Measurements from ENCODE around the gene SNX10. TPM values are rescaled to one million over a fixed set of nuclear protein-coding genes. Genes with fewer than 3 reads are reported as not detected.

Gene SNX10
- total RNA-seq, 1 donor from 2014 or later = 13.8 TPM

DNA sequence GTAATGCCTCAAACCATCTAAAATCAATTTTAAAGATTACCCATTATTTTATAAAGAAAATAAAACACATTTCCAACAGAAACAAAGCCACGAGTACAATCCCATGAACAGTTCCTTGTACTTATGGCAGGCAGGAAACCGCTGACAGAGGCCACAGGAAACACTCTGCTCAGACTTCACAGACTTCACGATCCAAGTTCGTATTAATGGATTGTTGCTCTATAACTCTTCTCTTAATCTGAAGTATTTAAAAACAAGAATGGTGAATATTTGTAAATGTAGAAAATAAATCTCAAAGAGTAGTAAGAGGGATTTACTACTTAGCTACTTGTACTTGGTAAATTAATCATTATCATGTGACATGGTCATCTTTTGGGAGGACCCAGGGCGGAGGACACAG lies 78.3 kb downstream of the SNX10 start:
- H3K4me1 Mint-ChIP-seq (ENCODE audit: unreplicated experiment) = peaks cover 6% of the 10 kb centered on the region
- TF ChIP-seq, protein P1, sequence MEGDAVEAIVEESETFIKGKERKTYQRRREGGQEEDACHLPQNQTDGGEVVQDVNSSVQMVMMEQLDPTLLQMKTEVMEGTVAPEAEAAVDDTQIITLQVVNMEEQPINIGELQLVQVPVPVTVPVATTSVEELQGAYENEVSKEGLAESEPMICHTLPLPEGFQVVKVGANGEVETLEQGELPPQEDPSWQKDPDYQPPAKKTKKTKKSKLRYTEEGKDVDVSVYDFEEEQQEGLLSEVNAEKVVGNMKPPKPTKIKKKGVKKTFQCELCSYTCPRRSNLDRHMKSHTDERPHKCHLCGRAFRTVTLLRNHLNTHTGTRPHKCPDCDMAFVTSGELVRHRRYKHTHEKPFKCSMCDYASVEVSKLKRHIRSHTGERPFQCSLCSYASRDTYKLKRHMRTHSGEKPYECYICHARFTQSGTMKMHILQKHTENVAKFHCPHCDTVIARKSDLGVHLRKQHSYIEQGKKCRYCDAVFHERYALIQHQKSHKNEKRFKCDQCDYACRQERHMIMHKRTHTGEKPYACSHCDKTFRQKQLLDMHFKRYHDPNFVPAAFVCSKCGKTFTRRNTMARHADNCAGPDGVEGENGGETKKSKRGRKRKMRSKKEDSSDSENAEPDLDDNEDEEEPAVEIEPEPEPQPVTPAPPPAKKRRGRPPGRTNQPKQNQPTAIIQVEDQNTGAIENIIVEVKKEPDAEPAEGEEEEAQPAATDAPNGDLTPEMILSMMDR (IDR thresholded peaks at IDR 0.05; ENCODE audit: unreplicated experiment) = no peak
- no peaks in the 10 kb centered on the region for H3K36me3 Mint-ChIP-seq (ENCODE audit: low read depth, unreplicated experiment)
- peak overlapping the region; percentile 99 for H3K27ac Mint-ChIP-seq (ENCODE audit: unreplicated experiment)
- DNase-seq (ENCODE audit: low spot score) = no peak
- peaks cover 2% of the 10 kb centered on the region for H3K27me3 Mint-ChIP-seq (ENCODE audit: unreplicated experiment)
- peak overlapping the region; percentile 81 for H3K4me3 Mint-ChIP-seq (ENCODE audit: unreplicated experiment)
- H3K9me3 Mint-ChIP-seq (ENCODE audit: unreplicated experiment) = no peaks in the 10 kb centered on the region

- Mint-ChIP-seq H3K4me3 (ENCODE audit: unreplicated experiment) (no peak overlapping the region), H3K27ac (ENCODE audit: unreplicated experiment) (no peak overlapping the region), H3K9me3 (ENCODE audit: unreplicated experiment) (no peaks in the 10 kb centered on the region), H3K27me3 (ENCODE audit: unreplicated experiment) (peaks cover 2% of the 10 kb centered on the region), H3K4me1 (ENCODE audit: unreplicated experiment) (peaks cover 8% of the 10 kb centered on the region), H3K36me3 (ENCODE audit: low read depth, unreplicated experiment) (no peaks in the 10 kb centered on the region)
- TF ChIP-seq, protein P1 (IDR thresholded peaks at IDR 0.05; ENCODE audit: unreplicated experiment) = no peak
- DNase-seq (ENCODE audit: low spot score) = no peak
These were observed 80.6 kb downstream of the SNX10 start for GRCh38 chr7:26372249-26372648.

DNA sequence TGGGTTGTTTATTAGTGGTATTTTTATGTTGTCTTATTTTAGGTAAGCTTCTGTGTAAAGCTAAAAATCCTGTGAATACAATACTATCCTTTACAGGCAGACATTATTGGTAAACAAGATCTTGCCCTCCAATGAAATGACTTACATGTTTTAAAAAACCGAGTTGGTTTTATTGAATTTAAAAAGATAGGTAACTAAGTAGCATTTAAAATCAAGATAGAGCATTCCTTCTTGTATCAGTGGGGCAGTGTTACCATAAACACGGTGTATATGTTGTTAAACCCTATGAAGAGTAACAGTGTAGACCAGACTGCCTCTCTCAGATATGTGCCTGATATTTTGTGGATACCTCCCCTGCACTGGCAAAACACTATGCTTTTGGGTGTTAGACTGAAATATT lies 81.0 kb downstream of the SNX10 start:
- Mint-ChIP-seq H3K36me3 (ENCODE audit: low read depth, unreplicated experiment) (no peaks in the 10 kb centered on the region), H3K27me3 (ENCODE audit: unreplicated experiment) (no peaks in the 10 kb centered on the region), H3K4me1 (ENCODE audit: unreplicated experiment) (peaks cover 9% of the 10 kb centered on the region), H3K27ac (ENCODE audit: unreplicated experiment) (no peak overlapping the region), H3K4me3 (ENCODE audit: unreplicated experiment) (no peak overlapping the region), H3K9me3 (ENCODE audit: unreplicated experiment) (no peaks in the 10 kb centered on the region)
- no peak for DNase-seq (ENCODE audit: low spot score)
- TF ChIP-seq, protein P1 (IDR thresholded peaks at IDR 0.05; ENCODE audit: unreplicated experiment) = no peak

GRCh38 chr7:26374647-26375373 lies 83.1 kb downstream of the SNX10 start:
- Mint-ChIP-seq H3K9me3 (ENCODE audit: unreplicated experiment) (no peaks in the 10 kb centered on the region), H3K4me3 (ENCODE audit: unreplicated experiment) (no peak overlapping the region), H3K36me3 (ENCODE audit: low read depth, unreplicated experiment) (no peaks in the 10 kb centered on the region), H3K27ac (ENCODE audit: unreplicated experiment) (no peak overlapping the region), H3K27me3 (ENCODE audit: unreplicated experiment) (no peaks in the 10 kb centered on the region), H3K4me1 (ENCODE audit: unreplicated experiment) (peaks cover 9% of the 10 kb centered on the region)
- TF ChIP-seq, protein P1 (IDR thresholded peaks at IDR 0.05; ENCODE audit: unreplicated experiment) = no peak
- no peak for DNase-seq (ENCODE audit: low spot score)

- H3K9me3 Mint-ChIP-seq (ENCODE audit: unreplicated experiment) = no peaks in the 10 kb centered on the region
- peak overlapping the region; percentile 76 for H3K27ac Mint-ChIP-seq (ENCODE audit: unreplicated experiment)
- peak overlapping the region; percentile 89 for H3K4me3 Mint-ChIP-seq (ENCODE audit: unreplicated experiment)
- no peak for DNase-seq (ENCODE audit: low spot score)
- TF ChIP-seq, protein P1 (IDR thresholded peaks at IDR 0.05; ENCODE audit: unreplicated experiment) = no peak
- no peaks in the 10 kb centered on the region for H3K27me3 Mint-ChIP-seq (ENCODE audit: unreplicated experiment)
- no peaks in the 10 kb centered on the region for H3K36me3 Mint-ChIP-seq (ENCODE audit: low read depth, unreplicated experiment)
- peaks cover 5% of the 10 kb centered on the region for H3K4me1 Mint-ChIP-seq (ENCODE audit: unreplicated experiment)
These were observed 84.1 kb downstream of the SNX10 start for GRCh38 chr7:26375726-26376174.

Measured in endothelial cell (in vitro differentiated cells).